DND-41 (cell line): Measurements from ENCODE around the gene ZNF343.
"Not testable (repeated sequence)": the region's sequence is repeated elsewhere in the genome, so short reads cannot be mapped to it uniquely, and the experiment has no call there.

ENCODE experiments used
- CTCF ChIP-seq: IDR thresholded peaks from 2 replicates; pipeline ENCODE4 v1.5.1; 2012; ENCODE audit warnings: borderline replicate concordance, low read length, moderate library complexity, mild to moderate bottlenecking; ENCODE audit not compliant: poor library complexity, severe bottlenecking; ENCODE audit errors: extremely low read depth
- EZH2 ChIP-seq: IDR thresholded peaks from 3 replicates; pipeline ENCODE4 v1.6.1; 2012; ENCODE audit warnings: borderline replicate concordance, low read depth, mild to moderate bottlenecking, moderate library complexity, low read length, inconsistent platforms; ENCODE audit not compliant: severe bottlenecking

GRCh38 chr20:2502808-2503384, 5.8 kb downstream of the ZNF343 start:
- not testable (repeated sequence) for TF ChIP-seq CTCF, EZH2
